ENCODE results near the gene ITGA1. TPM values are rescaled to one million over a fixed set of nuclear protein-coding genes. Genes with fewer than 3 reads are reported as not detected.
A peak's percentile ranks its signal among the peaks of the same experiment; 100 is the strongest.

Gene ITGA1
- total RNA-seq, 4 donors from 2014 or later, result 21.2 to 49.5 (median 43.1) TPM

DNA sequence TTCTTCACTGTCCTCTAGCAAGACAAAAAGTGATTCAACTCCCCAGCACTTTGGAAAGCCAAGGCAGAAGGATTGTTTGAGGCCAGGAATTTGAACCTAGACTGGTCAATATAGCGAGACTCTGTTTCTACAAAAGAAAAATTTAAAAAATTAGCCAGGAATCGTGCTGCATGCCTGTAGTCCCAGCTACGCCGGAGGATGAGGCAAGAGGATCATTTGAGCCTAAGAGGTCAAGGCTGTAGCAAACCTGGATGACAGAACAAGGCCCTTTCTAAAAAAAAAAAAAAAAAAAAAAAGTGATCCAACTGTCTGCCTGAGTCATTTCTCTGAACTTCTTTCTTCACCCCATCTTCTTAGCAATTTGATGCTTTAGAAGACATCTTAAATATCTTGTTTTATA is 213.8 kb downstream of the ITGA1 start:
- no peaks in the 10 kb centered on the region for H3K9me3 ChIP-seq
- no peaks in the 10 kb centered on the region for H3K27me3 ChIP-seq
- TF ChIP-seq, protein P1, sequence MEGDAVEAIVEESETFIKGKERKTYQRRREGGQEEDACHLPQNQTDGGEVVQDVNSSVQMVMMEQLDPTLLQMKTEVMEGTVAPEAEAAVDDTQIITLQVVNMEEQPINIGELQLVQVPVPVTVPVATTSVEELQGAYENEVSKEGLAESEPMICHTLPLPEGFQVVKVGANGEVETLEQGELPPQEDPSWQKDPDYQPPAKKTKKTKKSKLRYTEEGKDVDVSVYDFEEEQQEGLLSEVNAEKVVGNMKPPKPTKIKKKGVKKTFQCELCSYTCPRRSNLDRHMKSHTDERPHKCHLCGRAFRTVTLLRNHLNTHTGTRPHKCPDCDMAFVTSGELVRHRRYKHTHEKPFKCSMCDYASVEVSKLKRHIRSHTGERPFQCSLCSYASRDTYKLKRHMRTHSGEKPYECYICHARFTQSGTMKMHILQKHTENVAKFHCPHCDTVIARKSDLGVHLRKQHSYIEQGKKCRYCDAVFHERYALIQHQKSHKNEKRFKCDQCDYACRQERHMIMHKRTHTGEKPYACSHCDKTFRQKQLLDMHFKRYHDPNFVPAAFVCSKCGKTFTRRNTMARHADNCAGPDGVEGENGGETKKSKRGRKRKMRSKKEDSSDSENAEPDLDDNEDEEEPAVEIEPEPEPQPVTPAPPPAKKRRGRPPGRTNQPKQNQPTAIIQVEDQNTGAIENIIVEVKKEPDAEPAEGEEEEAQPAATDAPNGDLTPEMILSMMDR (IDR thresholded peaks at IDR 0.05), result no peak
- no peak for TF ChIP-seq POLR2A (IDR thresholded peaks at IDR 0.05)
- no peaks in the 10 kb centered on the region for H3K36me3 ChIP-seq
- no peak for DNase-seq
- H3K4me3 ChIP-seq, result no peak overlapping the region
- H3K27ac ChIP-seq, result no peak overlapping the region
- peaks cover 0 to under 1% (median 0%) of the 10 kb centered on the region in 4 donors for H3K4me1 ChIP-seq

DNA sequence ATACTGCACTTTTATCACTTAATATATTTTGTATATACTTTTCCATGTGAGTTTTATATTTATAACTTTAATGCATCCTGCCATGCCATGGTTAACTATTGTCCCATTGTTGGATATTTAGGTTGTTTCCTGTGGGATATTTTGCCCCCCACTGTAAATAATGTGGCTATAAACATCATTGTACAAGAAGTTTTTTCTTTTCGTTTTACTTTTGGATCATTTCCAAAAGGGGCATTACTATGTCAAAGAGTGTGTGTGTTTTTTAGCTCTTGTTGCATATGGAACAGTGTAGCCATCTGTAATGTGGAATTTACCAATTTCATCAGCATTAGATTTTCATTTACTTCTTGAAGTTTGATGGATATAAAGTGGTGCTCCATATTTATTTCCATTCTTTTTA is 214.8 kb downstream of the ITGA1 start:
- TF ChIP-seq, protein P1 (IDR thresholded peaks at IDR 0.05), result no peak
- no peak for TF ChIP-seq POLR2A (IDR thresholded peaks at IDR 0.05)
- Histone ChIP-seq H3K9me3 (no peaks in the 10 kb centered on the region), H3K27ac (no peak overlapping the region), H3K36me3 (no peaks in the 10 kb centered on the region), H3K27me3 (no peaks in the 10 kb centered on the region), H3K4me3 (no peak overlapping the region), H3K4me1 (no peaks in the 10 kb centered on the region)
- no peak for DNase-seq

DNA sequence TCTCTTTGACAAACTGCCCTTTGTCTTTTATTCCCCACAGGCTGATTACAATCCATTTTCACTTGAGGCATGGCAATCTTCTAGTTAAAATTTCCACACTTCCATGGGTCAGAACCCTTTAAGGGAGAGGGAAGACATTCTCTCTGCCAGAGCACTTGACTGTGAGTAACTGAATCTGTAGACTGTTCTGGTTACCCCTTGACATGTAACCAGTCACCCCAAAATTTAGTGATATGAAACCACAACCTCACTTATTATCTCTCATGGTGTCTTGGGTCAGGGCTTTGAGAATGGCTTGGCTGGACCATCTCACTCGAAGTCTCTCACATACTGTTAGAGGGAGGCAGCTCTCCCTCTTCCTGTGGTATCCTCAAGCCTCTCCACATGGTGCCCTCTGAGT is 215.4 kb downstream of the ITGA1 start:
- Histone ChIP-seq H3K4me3 (no peak overlapping the region), H3K27ac (no peak overlapping the region), H3K9me3 (no peaks in the 10 kb centered on the region), H3K36me3 (no peaks in the 10 kb centered on the region), H3K27me3 (no peaks in the 10 kb centered on the region), H3K4me1 (no peaks in the 10 kb centered on the region)
- TF ChIP-seq, protein P1 (IDR thresholded peaks at IDR 0.05), result no peak
- TF ChIP-seq POLR2A (IDR thresholded peaks at IDR 0.05), result no peak
- no peak for DNase-seq

DNA sequence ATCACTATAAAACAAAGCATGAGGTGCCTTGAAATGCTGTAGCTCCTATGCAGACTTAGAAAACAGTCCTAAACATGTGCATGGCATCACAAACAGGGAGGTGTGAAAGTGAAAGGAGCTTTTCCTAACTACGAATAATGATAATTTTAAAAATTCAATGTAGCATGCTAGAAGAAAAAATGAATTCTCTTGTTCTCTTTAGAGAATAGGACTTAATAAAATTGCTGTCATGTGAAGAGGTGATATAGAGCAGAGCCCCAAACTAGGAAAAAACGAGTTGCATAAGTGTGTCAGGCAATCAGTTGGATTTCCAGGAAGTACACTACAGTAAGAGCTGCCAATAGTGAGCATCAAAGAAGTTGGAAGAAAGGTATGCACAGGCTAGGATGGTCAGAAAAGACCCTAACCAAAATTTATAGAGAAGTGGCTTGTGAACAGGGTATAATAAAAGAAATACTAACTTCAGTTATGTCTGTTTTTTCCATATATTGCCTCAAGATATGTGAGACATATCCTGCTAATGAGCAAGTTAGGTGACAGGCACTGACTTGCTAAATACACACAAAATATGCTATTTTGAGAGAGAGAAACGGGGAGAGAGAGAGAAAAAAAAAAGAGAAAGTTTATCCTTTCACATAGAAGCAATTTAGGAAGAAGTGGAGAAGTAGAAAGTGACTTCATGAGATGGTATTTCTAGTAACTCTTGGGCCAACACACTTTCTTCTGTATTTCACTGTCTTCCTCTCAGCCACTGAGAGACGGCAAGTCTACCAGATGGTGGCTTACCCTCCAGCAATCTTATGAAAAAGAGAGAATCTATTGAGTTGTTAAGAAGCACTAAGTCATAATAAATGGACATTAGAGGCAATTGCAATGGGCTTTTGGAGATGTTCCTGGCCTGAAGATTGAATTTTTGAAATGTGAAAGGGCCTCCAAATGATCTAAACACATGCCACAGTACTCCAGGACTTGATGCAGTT is 219.5 kb downstream of the ITGA1 start:
- no peak overlapping the region for H3K4me3 ChIP-seq
- H3K9me3 ChIP-seq, result no peaks in the 10 kb centered on the region
- no peaks in the 10 kb centered on the region for H3K36me3 ChIP-seq
- no peak for DNase-seq
- H3K27me3 ChIP-seq, result no peaks in the 10 kb centered on the region
- TF ChIP-seq, protein P1 (IDR thresholded peaks at IDR 0.05), result no peak
- no peak for TF ChIP-seq POLR2A (IDR thresholded peaks at IDR 0.05)
- no peak overlapping the region for H3K27ac ChIP-seq
- no peaks in the 10 kb centered on the region for H3K4me1 ChIP-seq

- H3K27ac ChIP-seq, result no peak overlapping the region
- no peak for TF ChIP-seq POLR2A (IDR thresholded peaks at IDR 0.05)
- TF ChIP-seq, protein P1 (IDR thresholded peaks at IDR 0.05), result no peak
- H3K4me1 ChIP-seq, result no peaks in the 10 kb centered on the region
- peak in 1 of 3 donors; percentile 56 for DNase-seq
- no peaks in the 10 kb centered on the region for H3K27me3 ChIP-seq
- H3K9me3 ChIP-seq, result no peaks in the 10 kb centered on the region
- H3K36me3 ChIP-seq, result no peaks in the 10 kb centered on the region
- H3K4me3 ChIP-seq, result no peak overlapping the region
These were observed 221.0 kb downstream of the ITGA1 start for GRCh38 chr5:53008751-53009150.

Small RNA genes lying within 50 kb of the gene (small RNA-seq; reads per million reads assigned to genes)
- 0 reads per million in 2 donors for gene B3GNTL1P1

Other genes with a start within 250 kb of the ITGA1 start
- gene PELO, start within 50 bp of the ITGA1 start, total RNA-seq, result 10 to 100 TPM; 10.2 to 22.3 (median 12.9) TPM
- 10 to 100 TPM in 3 of 4 donors, 1 to 10 TPM in 1; 5.0 to 22.5 (median 17.4) TPM for gene ITGA2, start 201.4 kb downstream of the ITGA1 start, total RNA-seq